Breast epithelium (tissue), 4 donors: ENCODE measurements around the gene FNDC1. TPM values are rescaled to one million over a fixed set of nuclear protein-coding genes. Genes with fewer than 3 reads are reported as not detected.

Experiments
- DNase-seq, 2 donors: peaks; one replicate each; pipeline ENCODE4 v3.0.0-alpha.2; 2019; ENCODE audit warnings: low spot score in 2 of 2
- H3K27ac ChIP-seq, 2 donors: fragments of 200-600 bp; sonication (generic) in 1 of 2; one replicate each; pipeline ENCODE4 v1.5.1; 2016 to 2019; ENCODE audit warnings: mild to moderate bottlenecking in 1 of 2
- H3K27me3 ChIP-seq, 2 donors: fragments of 200-600 bp; sonication (generic) in 1 of 2; one replicate each; pipeline versions ENCODE4 v1.5.1 to v1.6.0; 2017 to 2019; ENCODE audit warnings: control low read depth in 1 of 2, mild to moderate bottlenecking in 1 of 2
- H3K36me3 ChIP-seq: fragments of 200-600 bp; one replicate; pipeline ENCODE4 v1.5.1; 2019
- H3K4me1 ChIP-seq, 2 donors: fragments of 200-600 bp; sonication (generic); one replicate each; pipeline ENCODE4 v1.5.1; 2016 to 2019; ENCODE audit warnings: control low read depth in 1 of 2
- H3K4me3 ChIP-seq, 3 donors: fragments of 200-600 bp; sonication (generic); 1 replicate in 2 of 3; 2 replicates in 1 of 3; pipeline ENCODE4 v1.5.1; 2016 to 2019; ENCODE audit warnings: mild to moderate bottlenecking in 3 of 3, moderate library complexity in 2 of 3
- H3K9me3 ChIP-seq, 2 donors: fragments of 200-600 bp; sonication (generic) in 1 of 2; one replicate each; pipeline ENCODE4 v1.5.1; 2016 to 2019; ENCODE audit warnings: control low read depth in 1 of 2
- CTCF ChIP-seq, 3 donors: fragments of 450-650 bp; IDR thresholded peaks; one replicate each; pipeline ENCODE4 v1.5.1; 2016 to 2017; ENCODE audit warnings: antibody characterized with exemption in 3 of 3, mild to moderate bottlenecking in 3 of 3, moderate library complexity in 3 of 3
- POLR2A ChIP-seq: fragments of 450-650 bp; IDR thresholded peaks from one replicate; pipeline ENCODE4 v1.6.1; 2016; ENCODE audit warnings: antibody characterized with exemption, mild to moderate bottlenecking, moderate library complexity
- POLR2AphosphoS5 ChIP-seq, 3 donors: sonication (generic); formaldehyde crosslinking; IDR thresholded peaks; one replicate each; pipeline ENCODE4 v1.6.1; 2017; ENCODE audit warnings: antibody characterized with exemption in 3 of 3
- intact Hi-C: fragments of 100-400 bp; cut with DNase I; formaldehyde crosslinking; loops from one replicate; pipeline ENCODE4 v1.15.1; 2023; ENCODE audit warnings: low total_unique reads
- total RNA-seq, 3 donors: library from RNA; depleted of rRNA; stranded (reverse); fragments of >200 nt; gene quantifications; one replicate each; pipeline ENCODE4 v1.1.0, GENCODE V29; 2016

FNDC1 gene
- total RNA-seq, 3 donors from 2014 or later = 0.15 to 10.1 (median 0.33) TPM

- TF ChIP-seq POLR2AphosphoS5 (IDR thresholded peaks at IDR 0.05) (no peak), POLR2A (no peak), CTCF (IDR thresholded peaks at IDR 0.05) (no peak)
- Histone ChIP-seq H3K36me3 (no peaks in the 10 kb centered on the region), H3K4me3 (no peak overlapping the region), H3K4me1 (no peaks in the 10 kb centered on the region), H3K27ac (no peak overlapping the region), H3K9me3 (no peaks in the 10 kb centered on the region), H3K27me3 (no peaks in the 10 kb centered on the region)
- DNase-seq = no peak
- intact Hi-C loops = no loop called here
These were observed 142.4 kb downstream of the FNDC1 start for GRCh38 chr6:159311618-159312017.

GRCh38 chr6:159312206-159312605 is 143.0 kb downstream of the FNDC1 start:
- Histone ChIP-seq H3K4me1 (no peaks in the 10 kb centered on the region), H3K36me3 (no peaks in the 10 kb centered on the region), H3K9me3 (no peaks in the 10 kb centered on the region), H3K27ac (no peak overlapping the region), H3K27me3 (no peaks in the 10 kb centered on the region), H3K4me3 (no peak overlapping the region)
- TF ChIP-seq POLR2A = no peak
- no peak for TF ChIP-seq POLR2AphosphoS5 (IDR thresholded peaks at IDR 0.05)
- no peak for TF ChIP-seq CTCF (IDR thresholded peaks at IDR 0.05)
- DNase-seq = no peak
- intact Hi-C loops = no loop called here

GRCh38 chr6:159313018-159313417 is 143.8 kb downstream of the FNDC1 start:
- H3K27ac ChIP-seq = no peak overlapping the region
- TF ChIP-seq POLR2AphosphoS5 (IDR thresholded peaks at IDR 0.05) (no peak), CTCF (IDR thresholded peaks at IDR 0.05) (no peak), POLR2A (no peak)

GRCh38 chr6:159315562-159315961 is 146.4 kb downstream of the FNDC1 start:
- H3K27ac ChIP-seq = no peak overlapping the region
- H3K27me3 ChIP-seq = no peaks in the 10 kb centered on the region
- DNase-seq = no peak
- intact Hi-C loops = no loop called here
- no peaks in the 10 kb centered on the region for H3K9me3 ChIP-seq
- TF ChIP-seq POLR2A (no peak), POLR2AphosphoS5 (IDR thresholded peaks at IDR 0.05) (no peak), CTCF (IDR thresholded peaks at IDR 0.05) (no peak)
- H3K4me1 ChIP-seq = no peaks in the 10 kb centered on the region
- H3K36me3 ChIP-seq = no peaks in the 10 kb centered on the region
- no peak overlapping the region for H3K4me3 ChIP-seq

More at GRCh38 chr6:159313018-159313417, 143.8 kb downstream of the FNDC1 start:
- Histone ChIP-seq H3K9me3 (no peaks in the 10 kb centered on the region), H3K4me3 (no peak overlapping the region), H3K27me3 (no peaks in the 10 kb centered on the region), H3K36me3 (no peaks in the 10 kb centered on the region), H3K4me1 (no peaks in the 10 kb centered on the region)
- intact Hi-C loops = no loop called here
- DNase-seq = no peak

GRCh38 chr6:159317430-159317829 is 148.2 kb downstream of the FNDC1 start:
- TF ChIP-seq POLR2AphosphoS5 (IDR thresholded peaks at IDR 0.05) (no peak), CTCF (IDR thresholded peaks at IDR 0.05) (no peak), POLR2A (no peak)
- intact Hi-C loops = no loop called here
- no peaks in the 10 kb centered on the region for H3K9me3 ChIP-seq
- no peaks in the 10 kb centered on the region for H3K4me1 ChIP-seq
- H3K27ac ChIP-seq = no peak overlapping the region
- no peaks in the 10 kb centered on the region for H3K27me3 ChIP-seq
- no peak for DNase-seq
- no peak overlapping the region for H3K4me3 ChIP-seq
- no peaks in the 10 kb centered on the region for H3K36me3 ChIP-seq
